K562 (cell line): ENCODE data around the gene AJM1. TPM values are rescaled to one million over a fixed set of nuclear protein-coding genes. Genes with fewer than 3 reads are reported as not detected.

Source experiments
- CCNT2 ChIP-seq: IDR thresholded peaks from 2 replicates; pipeline ENCODE4 v1.6.1; 2011; ENCODE audit warnings: borderline replicate concordance, low read depth, mild to moderate bottlenecking, moderate library complexity, mixed read lengths, low read length; ENCODE audit not compliant: insufficient read length; ENCODE audit errors: extremely low read depth
- CHD7 ChIP-seq: fragments of 200-600 bp; sonication (generic); IDR thresholded peaks from one replicate; pipeline ENCODE4 v1.6.1; 2012; ENCODE audit warnings: mild to moderate bottlenecking, low read depth, low read length, inconsistent platforms
- HDAC2 ChIP-seq: fragments of 450-650 bp; IDR thresholded peaks from 2 replicates; pipeline ENCODE4 v1.6.1; 2016; ENCODE audit warnings: mild to moderate bottlenecking
- KDM4B ChIP-seq, 2 experiments: fragments of 450-650 bp in 1 of 2; sonication (generic) in 1 of 2; IDR thresholded peaks; 2 replicates each; pipeline ENCODE4 v1.6.1; 2016 to 2017; ENCODE audit warnings: borderline replicate concordance in 2 of 2, antibody characterized with exemption in 1 of 2, low read depth in 1 of 2, mild to moderate bottlenecking in 1 of 2
- KDM5B ChIP-seq: fragments of 200-600 bp; sonication (generic); IDR thresholded peaks from 2 replicates; pipeline ENCODE4 v1.6.1; 2012; ENCODE audit warnings: low read depth, mild to moderate bottlenecking, moderate library complexity, low read length, control low read depth, inconsistent platforms; ENCODE audit not compliant: insufficient replicate concordance
- KLF13 ChIP-seq: fragments of 450-650 bp; IDR thresholded peaks from 2 replicates; pipeline ENCODE4 v1.6.1; 2016; ENCODE audit warnings: missing genetic modification characterization, low read depth, mild to moderate bottlenecking, missing compliant biosample characterization, moderate library complexity, borderline replicate concordance
- POLR3A ChIP-seq: IDR thresholded peaks from 2 replicates; pipeline ENCODE4 v1.6.1; 2011; ENCODE audit warnings: borderline replicate concordance, mild to moderate bottlenecking, moderate library complexity; ENCODE audit not compliant: insufficient read length, insufficient read depth; ENCODE audit errors: extremely low read depth
- RCOR1 ChIP-seq, 2 experiments: IDR thresholded peaks; 2 replicates each; pipeline ENCODE4 v1.6.1; 2012; ENCODE audit warnings: low read depth in 2 of 2, low read length in 2 of 2, borderline replicate concordance in 1 of 2, improper control_type of control experiment in 1 of 2
- SMARCE1 ChIP-seq: fragments of 450-650 bp; IDR thresholded peaks from 2 replicates; pipeline ENCODE4 v1.7.1; 2016; ENCODE audit warnings: mild to moderate bottlenecking
- ZBTB9 ChIP-seq: fragments of 450-650 bp; formaldehyde crosslinking; IDR thresholded peaks from 2 replicates; pipeline ENCODE4 v1.4.0; 2020; ENCODE audit warnings: mild to moderate bottlenecking, moderate library complexity
- ZFP36 ChIP-seq: fragments of 150-350 bp; IDR thresholded peaks from 2 replicates; pipeline ENCODE4 v1.6.1; 2018; ENCODE audit warnings: low read length, low read depth; ENCODE audit not compliant: partially characterized antibody
- ZNF23 ChIP-seq: fragments of 250-450 bp; sonication (Bioruptor Pico); IDR thresholded peaks from 2 replicates; pipeline ENCODE4 v1.4.0; 2020; ENCODE audit warnings: mild to moderate bottlenecking
- ZNF584 ChIP-seq: fragments of 200-800 bp; sonication (Bioruptor generic); IDR thresholded peaks from 2 replicates; pipeline ENCODE4 v1.6.1; 2016; ENCODE audit warnings: low read depth, mild to moderate bottlenecking, missing genetic modification characterization, missing compliant biosample characterization
- polyA plus RNA-seq, 8 experiments: library from polyadenylated mRNA; depleted of rRNA in 4 of 8; stranded (reverse) in 5 of 8; unstranded in 3 of 8; fragments of >200 nt; fragmentation: Nextera tagmentation in 2 of 8; fragmentation: Illumina TruSeq in 1 of 8; extraction: Ambion mirVana in 2 of 8; extraction: Trizol in 1 of 8; gene quantifications; 2 replicates each; pipeline versions ENCODE4 v1.2.1 to v1.2.3, GENCODE V29; 2011 to 2014; ENCODE audit warnings: inconsistent platforms in 1 of 8, missing spikeins in 1 of 8
- total RNA-seq, 7 experiments: library from RNA; depleted of rRNA in 6 of 7; stranded (reverse); fragments of >200 nt in 6 of 7; fragmentation: Illumina TruSeq in 2 of 7; extraction: Trizol in 2 of 7; gene quantifications; 2 replicates each; pipeline versions ENCODE4 v1.2.1 to v1.2.3, GENCODE V29; 2011 to 2021; ENCODE audit warnings: low replicate concordance in 1 of 7

Gene AJM1
- total and polyA plus RNA-seq, 9 of the 15 experiments (the other 6 are each of a cell fraction or from before 2014, with no cell fraction given), result 0.01 to 3.7 (median 0.65) TPM; not detected in 1

GRCh38 chr9:136849038-136849959 is 7.0 kb downstream of the AJM1 start, which contains the start of gene PHPT1 (continued):
- TF ChIP-seq KDM4B (IDR thresholded peaks at IDR 0.05; ENCODE audit: borderline replicate concordance in 2 of 2, low read depth in 1 of 2), result no peak
- TF ChIP-seq CCNT2, result peak; percentile 79
- TF ChIP-seq ZNF584 (CRISPR knock-in tag), result no peak
- peak; percentile 62; the same call in 1 of the 2 replicates for TF ChIP-seq HDAC2
- TF ChIP-seq ZFP36, result no peak
- TF ChIP-seq SMARCE1, result no peak
- no peak for TF ChIP-seq POLR3A
- no peak for TF ChIP-seq RCOR1 (IDR thresholded peaks at IDR 0.05; ENCODE audit: borderline replicate concordance in 1 of 2, low read depth in 2 of 2, low read length in 2 of 2)
- peak; percentile 64; the same call in 1 of the 2 replicates for TF ChIP-seq KLF13
- no peak for TF ChIP-seq CHD7
- TF ChIP-seq KDM5B, result peak; percentile 92
- TF ChIP-seq ZNF23 (CRISPR knock-in tag), result no peak
- peak; percentile 58; the same call in 1 of the 2 replicates for TF ChIP-seq ZBTB9 (CRISPR knock-in tag)
